Spleen (tissue), 13 donors: ENCODE data around the gene PPP1CC. TPM values are rescaled to one million over a fixed set of nuclear protein-coding genes. Genes with fewer than 3 reads are reported as not detected.

ENCODE experiments used
- DNase-seq: peaks from one replicate; pipeline ENCODE4 v3.0.0-alpha.2; 2020
- H3K27ac ChIP-seq, 8 donors: fragments of 200-600 bp; sonication (generic) in 7 of 8; 1 replicate in 4 of 8; 2 replicates in 4 of 8; pipeline versions ENCODE4 v1.5.0 to v1.8.0; 2016 to 2021; ENCODE audit warnings: inconsistent platforms in 4 of 8, mild to moderate bottlenecking in 4 of 8, moderate library complexity in 1 of 8
- H3K27me3 ChIP-seq, 7 donors: fragments of 200-600 bp; sonication (generic) in 6 of 7; replicated peaks in 1 of 7; 1 replicate in 4 of 7; 2 replicates in 3 of 7; pipeline versions ENCODE4 v1.5.0 to v1.8.0; 2016 to 2021; ENCODE audit warnings: inconsistent platforms in 3 of 7, mild to moderate bottlenecking in 1 of 7
- H3K36me3 ChIP-seq, 6 donors: fragments of 200-600 bp; sonication (generic) in 5 of 6; 1 replicate in 4 of 6; 2 replicates in 2 of 6; pipeline versions ENCODE4 v1.5.0 to v1.8.0; 2016 to 2021; ENCODE audit warnings: inconsistent platforms in 2 of 6
- H3K4me1 ChIP-seq, 6 donors: fragments of 200-600 bp; sonication (generic) in 5 of 6; 1 replicate in 3 of 6; 2 replicates in 3 of 6; pipeline versions ENCODE4 v1.5.0 to v1.8.0; 2016 to 2021; ENCODE audit warnings: inconsistent platforms in 3 of 6
- H3K4me3 ChIP-seq, 8 donors: fragments of 200-600 bp; sonication (generic) in 7 of 8; 1 replicate in 4 of 8; 2 replicates in 4 of 8; pipeline versions ENCODE4 v1.5.0 to v1.8.0; 2016 to 2021; ENCODE audit warnings: inconsistent platforms in 4 of 8, mild to moderate bottlenecking in 4 of 8, moderate library complexity in 2 of 8
- H3K9me3 ChIP-seq, 8 donors: fragments of 200-600 bp; sonication (generic) in 7 of 8; 1 replicate in 4 of 8; 2 replicates in 4 of 8; pipeline versions ENCODE4 v1.5.0 to v1.8.0; 2016 to 2021; ENCODE audit warnings: inconsistent platforms in 4 of 8
- POLR2A ChIP-seq, 3 donors: fragments of 450-650 bp; IDR thresholded peaks; one replicate each; pipeline ENCODE4 v1.5.1; 2017; ENCODE audit warnings: antibody characterized with exemption in 3 of 3, mild to moderate bottlenecking in 1 of 3
- POLR2AphosphoS5 ChIP-seq, 3 donors: sonication (generic); formaldehyde crosslinking; IDR thresholded peaks; one replicate each; pipeline ENCODE4 v1.5.1; 2017; ENCODE audit warnings: antibody characterized with exemption in 3 of 3
- WGBS, 5 donors: extraction: QIAGEN DNeasy Blood & Tissue Kit in 3 of 5; methylation state at CpG; one replicate each; pipeline versions ENCODE4 v1.1.5 to v1.1.7; 2013 to 2018; 5-methylcytosine and 5-hydroxymethylcytosine counted together
- intact Hi-C: fragments of 100-400 bp; cut with DNase I; formaldehyde crosslinking; loops from one replicate; pipeline ENCODE4 v1.15.0; 2023; ENCODE audit warnings: low total_unique reads
- long read RNA-seq, 2 donors: transcript quantifications; one replicate each; lab custom pipeline, GENCODE V29; 2026
- polyA plus RNA-seq, 3 donors: library from polyadenylated mRNA; stranded (reverse); fragments of 200-250 nt; gene quantifications; one replicate each; pipeline ENCODE4 v1.2.1, GENCODE V29; 2013
- total RNA-seq, 7 donors: library from RNA; depleted of rRNA in 3 of 7; stranded (reverse); fragments of >200 nt in 3 of 7; fragmentation: NEBNext Ultra II Directional in 4 of 7; extraction: Animal tissue kit (Norgen Biotek cat#: 25700) in 4 of 7; gene quantifications; one replicate each; pipeline versions ENCODE4 v1.1.0 to v1.2.1, GENCODE V29; 2016 to 2021
- TF ChIP-seq, protein P1 (sequence below), 11 experiments: fragments of 200-600 bp in 7 of 11; fragments of 450-650 bp in 4 of 11; sonication (generic) in 4 of 11; IDR thresholded peaks in 8 of 11; conservative IDR thresholded peaks in 3 of 11; 1 replicate in 7 of 11; 2 replicates in 4 of 11; pipeline versions ENCODE4 v1.4.0 to v1.8.0; 2016 to 2021; ENCODE audit warnings: antibody characterized with exemption in 11 of 11, inconsistent platforms in 4 of 11, mild to moderate bottlenecking in 1 of 11
- donor health status: healthy with polysubstance abuse.
- donor health status: DM: no; HTN: no; CAD: no; lungs with moderate emphysema.
- donor health status: DM: no; HTN: no; CAD: no.
- donor health status: Bipolar disorder and iron deficiency.
- donor health status: healthy.
- donor health status: DM: no; HTN: no; CAD: no.
- donor health status: DM: yes; HTN: yes; CAD: no.

PPP1CC gene
- total RNA-seq = 100 to 1,000 TPM; 108 to 173 (median 131) TPM
- 100 to 1,000 TPM in 2 of 3 donors, 10 to 100 TPM in 1; 74.8 to 103 (median 100) TPM for polyA plus RNA-seq
- long read RNA-seq, donor 1, transcript PPP1CC-211 (3 exons, 582 nt) = minor isoform, 6 of 98 reads
- long read RNA-seq, donor 1, transcript PPP1CC-201 (7 exons, 2,559 nt) = major isoform, 25 of 98 reads
- long read RNA-seq, donor 1, partial matches to known transcripts = 55 of 98 reads
- long read RNA-seq, donor 1, other reads (novel, unspliced or antisense) = 0 of 98 reads
- long read RNA-seq, donor 2, transcript PPP1CC-211 (3 exons, 582 nt) = minor isoform, 5 of 77 reads
- long read RNA-seq, donor 2, transcript PPP1CC-201 (7 exons, 2,559 nt) = major isoform, 36 of 77 reads
- long read RNA-seq, donor 2, partial matches to known transcripts = 28 of 77 reads
- long read RNA-seq, donor 2, other reads (novel, unspliced or antisense) = 0 of 77 reads

DNA sequence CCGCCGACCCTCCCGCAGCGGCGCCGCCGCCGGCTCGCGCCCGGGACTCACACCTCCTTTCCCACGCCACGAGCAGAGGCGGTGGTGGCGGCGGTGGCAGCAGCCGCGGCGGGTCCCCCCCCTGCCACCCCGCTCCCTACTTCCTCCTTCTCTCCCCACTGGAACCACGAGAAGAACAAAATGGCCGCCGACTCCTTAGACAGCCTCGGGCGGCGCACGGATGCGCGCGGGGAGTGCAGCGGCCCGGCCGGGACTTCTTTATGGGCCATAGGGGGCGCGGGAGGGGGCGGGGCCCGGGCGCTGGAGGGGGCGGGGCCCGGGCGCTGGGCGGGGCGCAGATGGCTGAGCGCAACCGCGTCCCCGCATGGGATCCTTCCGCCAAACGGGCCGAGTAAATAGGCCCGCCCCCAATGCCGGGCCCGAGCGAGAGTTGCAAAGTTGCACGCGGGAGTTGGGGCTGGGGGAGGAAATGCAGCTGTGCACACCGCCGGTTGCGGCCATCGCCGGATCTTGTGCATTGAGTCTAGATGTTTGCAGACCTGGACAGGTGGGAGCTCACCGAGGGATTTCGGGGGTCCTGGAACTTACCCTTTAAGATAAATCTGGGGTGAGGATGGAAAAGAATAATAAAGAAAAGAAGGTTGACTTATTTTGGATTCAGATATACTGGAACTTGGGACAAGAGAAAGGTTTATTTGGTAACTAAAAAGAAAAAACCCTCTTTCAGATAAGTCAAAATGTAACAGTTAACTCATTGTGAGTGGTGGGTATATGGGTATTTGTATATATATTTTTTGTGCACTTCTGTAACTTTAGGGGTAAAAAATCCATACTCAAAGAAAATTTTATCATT is at the start of gene PPP1CC:
PPP1CC (minus strand) TSS at position 174 of the 853 bp plus-strand sequence. CDS start 184 bp downstream, outside the sequence.
- DNase-seq = peak; percentile 98
- intact Hi-C loops = no loop called here
- Histone ChIP-seq H3K4me3 (peak within 1 kb of the TSS; percentile 93 to 100 (median 96)), H3K27me3 (no peaks in the 10 kb centered on the region), H3K27ac (peak within 1 kb of the TSS; percentile 84 to 95 (median 92)), H3K36me3 (no peaks in the 10 kb centered on the region), H3K9me3 (no peaks in the 10 kb centered on the region), H3K4me1 (peaks cover 31 to 57% (median 48%) of the 10 kb centered on the region in 6 donors)
- TF ChIP-seq POLR2A (IDR thresholded peaks at IDR 0.05) (peak in 1 of 3 donors; percentile 46), POLR2AphosphoS5 (IDR thresholded peaks at IDR 0.05) (peak; percentile 92 to 96 (median 96))
- TF ChIP-seq, protein P1, sequence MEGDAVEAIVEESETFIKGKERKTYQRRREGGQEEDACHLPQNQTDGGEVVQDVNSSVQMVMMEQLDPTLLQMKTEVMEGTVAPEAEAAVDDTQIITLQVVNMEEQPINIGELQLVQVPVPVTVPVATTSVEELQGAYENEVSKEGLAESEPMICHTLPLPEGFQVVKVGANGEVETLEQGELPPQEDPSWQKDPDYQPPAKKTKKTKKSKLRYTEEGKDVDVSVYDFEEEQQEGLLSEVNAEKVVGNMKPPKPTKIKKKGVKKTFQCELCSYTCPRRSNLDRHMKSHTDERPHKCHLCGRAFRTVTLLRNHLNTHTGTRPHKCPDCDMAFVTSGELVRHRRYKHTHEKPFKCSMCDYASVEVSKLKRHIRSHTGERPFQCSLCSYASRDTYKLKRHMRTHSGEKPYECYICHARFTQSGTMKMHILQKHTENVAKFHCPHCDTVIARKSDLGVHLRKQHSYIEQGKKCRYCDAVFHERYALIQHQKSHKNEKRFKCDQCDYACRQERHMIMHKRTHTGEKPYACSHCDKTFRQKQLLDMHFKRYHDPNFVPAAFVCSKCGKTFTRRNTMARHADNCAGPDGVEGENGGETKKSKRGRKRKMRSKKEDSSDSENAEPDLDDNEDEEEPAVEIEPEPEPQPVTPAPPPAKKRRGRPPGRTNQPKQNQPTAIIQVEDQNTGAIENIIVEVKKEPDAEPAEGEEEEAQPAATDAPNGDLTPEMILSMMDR (IDR thresholded peaks at IDR 0.05 in 8 of 11, conservative IDR thresholded peaks at IDR 0.05 in 3 of 11) = peak in 5 of 11 experiments; percentile 31 to 64 (median 49)
- WGBS, 5 donors = 1 to 2% (median 1%) methylated on average over 16 to 63 of the region's 63 CpGs

DNA sequence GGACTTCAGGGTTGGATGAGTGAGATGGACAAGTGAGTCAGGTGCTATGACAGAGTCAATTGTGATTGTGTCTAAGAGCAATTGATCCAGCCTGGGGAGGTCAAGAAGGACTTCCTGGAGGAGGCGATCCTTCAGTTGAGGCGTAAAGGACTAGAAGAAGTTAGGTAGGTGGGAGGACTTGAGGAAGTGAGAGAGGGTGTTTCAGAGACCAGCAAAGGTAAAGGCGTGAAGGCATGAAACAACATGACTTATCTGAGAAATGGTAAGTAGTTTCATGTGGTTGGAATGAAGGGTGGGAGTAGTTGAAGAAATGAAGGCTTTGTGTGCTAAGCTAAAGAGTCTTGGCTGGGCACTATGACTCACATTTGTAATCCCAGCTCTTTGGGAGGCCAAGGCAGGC is 48.9 kb upstream of the PPP1CC start:
- Histone ChIP-seq H3K4me1 (peaks cover 0 to 3% (median 0%) of the 10 kb centered on the region in 6 donors), H3K36me3 (no peaks in the 10 kb centered on the region), H3K9me3 (no peaks in the 10 kb centered on the region), H3K27me3 (no peaks in the 10 kb centered on the region), H3K4me3 (no peak overlapping the region), H3K27ac (no peak overlapping the region)
- no peak for DNase-seq
- TF ChIP-seq POLR2AphosphoS5 (IDR thresholded peaks at IDR 0.05) (no peak), POLR2A (IDR thresholded peaks at IDR 0.05) (no peak)
- TF ChIP-seq, protein P1 (IDR thresholded peaks at IDR 0.05 in 8 of 11, conservative IDR thresholded peaks at IDR 0.05 in 3 of 11) = no peak
- intact Hi-C loops = no loop called here
- whole genome bisulfite sequencing, 5 donors = 74 to 85% (median 77%) methylated on average over 3 of the region's 3 CpGs

DNA sequence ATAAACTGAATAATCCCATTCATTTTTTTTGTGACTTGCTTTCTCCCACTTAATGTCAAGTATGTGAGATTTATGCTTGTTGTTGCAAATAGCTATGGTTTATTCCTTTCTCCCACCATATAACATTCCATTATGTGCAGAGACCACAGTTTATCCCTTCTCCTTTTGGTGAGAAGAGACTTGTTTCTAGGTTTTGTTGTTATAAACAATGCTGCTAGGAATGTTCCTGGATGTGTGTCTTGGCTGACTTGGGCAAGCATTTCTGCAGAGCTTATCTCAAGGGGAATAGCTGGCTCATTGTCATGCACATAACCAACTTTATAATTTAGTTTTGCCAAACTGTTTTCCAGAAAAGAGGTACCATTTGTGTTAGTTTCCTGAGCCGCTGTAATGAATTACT is 47.6 kb upstream of the PPP1CC start:
- H3K4me3 ChIP-seq = no peak overlapping the region
- TF ChIP-seq POLR2A (IDR thresholded peaks at IDR 0.05) (no peak), POLR2AphosphoS5 (IDR thresholded peaks at IDR 0.05) (no peak)
- TF ChIP-seq, protein P1 (IDR thresholded peaks at IDR 0.05 in 8 of 11, conservative IDR thresholded peaks at IDR 0.05 in 3 of 11) = no peak
- intact Hi-C loops = no loop called here
- H3K27ac ChIP-seq = no peak overlapping the region
- no peak for DNase-seq
- H3K36me3 ChIP-seq = no peaks in the 10 kb centered on the region
- no peaks in the 10 kb centered on the region for H3K27me3 ChIP-seq
- H3K9me3 ChIP-seq = no peaks in the 10 kb centered on the region
- peaks cover 0 to 3% (median 0%) of the 10 kb centered on the region in 6 donors for H3K4me1 ChIP-seq
- 93 to 100% (median 100%) methylated on average over 1 of the region's 1 CpG for WGBS, 5 donors
